Mesendoderm (in vitro differentiated cells): ENCODE data around the gene BEND3.

Source experiments
- DNase-seq: peaks from one replicate; pipeline ENCODE4 v3.0.0; 2013
- H2AK5ac ChIP-seq: 2 replicates; pipeline ENCODE4 v1.6.1; 2013; ENCODE audit warnings: low read length, inconsistent platforms
- H2BK120ac ChIP-seq: 2 replicates; pipeline ENCODE4 v1.6.1; 2013; ENCODE audit warnings: low read depth, mild to moderate bottlenecking, low read length, moderate library complexity, mixed read lengths
- H2BK15ac ChIP-seq: replicated peaks from 2 replicates; pipeline ENCODE4 v1.6.1; 2013; ENCODE audit warnings: low read depth, mild to moderate bottlenecking, moderate library complexity
- H2BK5ac ChIP-seq: 2 replicates; pipeline ENCODE4 v1.6.1; 2013; ENCODE audit warnings: low read length, inconsistent platforms
- H3K18ac ChIP-seq: 2 replicates; pipeline ENCODE4 v1.6.1; 2013; ENCODE audit warnings: mild to moderate bottlenecking, low read length, mixed read lengths
- H3K23ac ChIP-seq: one replicate; pipeline ENCODE4 v1.6.1; 2013; ENCODE audit warnings: low read length
- H3K27ac ChIP-seq: 2 replicates; pipeline ENCODE4 v1.5.1; 2013; ENCODE audit warnings: low read depth, mild to moderate bottlenecking, inconsistent platforms, low read length, moderate library complexity
- H3K27me3 ChIP-seq: 2 replicates; pipeline ENCODE4 v1.6.1; 2013; ENCODE audit warnings: low read length, control low read depth, mild to moderate bottlenecking, inconsistent platforms; ENCODE audit not compliant: insufficient read depth, poor library complexity
- H3K36me3 ChIP-seq: 2 replicates; pipeline ENCODE4 v1.6.1; 2013; ENCODE audit warnings: low read length, inconsistent platforms; ENCODE audit not compliant: control insufficient read depth, insufficient read depth
- H3K4ac ChIP-seq: one replicate; pipeline ENCODE4 v1.6.1; 2013; ENCODE audit warnings: low read depth, mild to moderate bottlenecking, low read length, moderate library complexity
- H3K4me1 ChIP-seq: 2 replicates; pipeline ENCODE4 v1.6.1; 2013; ENCODE audit warnings: low read depth, low read length, inconsistent platforms; ENCODE audit not compliant: control insufficient read depth
- H3K4me2 ChIP-seq: 2 replicates; pipeline ENCODE4 v1.6.1; 2013; ENCODE audit warnings: low read length
- H3K4me3 ChIP-seq: 2 replicates; pipeline ENCODE4 v1.5.1; 2013; ENCODE audit warnings: mild to moderate bottlenecking, low read length
- H3K56ac ChIP-seq: one replicate; pipeline ENCODE4 v1.6.1; 2013; ENCODE audit warnings: low read length
- H3K79me1 ChIP-seq: 2 replicates; pipeline ENCODE4 v1.6.1; 2013; ENCODE audit warnings: low read length, inconsistent platforms
- H3K79me2 ChIP-seq: 2 replicates; pipeline ENCODE4 v1.6.1; 2013; ENCODE audit warnings: mild to moderate bottlenecking, low read length; ENCODE audit not compliant: control insufficient read depth, insufficient read depth
- H3K9ac ChIP-seq: 2 replicates; pipeline ENCODE4 v1.6.1; 2013; ENCODE audit warnings: low read length, inconsistent platforms
- H4K5ac ChIP-seq: one replicate; pipeline ENCODE4 v1.6.1; 2013; ENCODE audit warnings: low read length
- H4K8ac ChIP-seq: one replicate; pipeline ENCODE4 v1.6.1; 2013; ENCODE audit warnings: low read depth, mild to moderate bottlenecking, control low read depth, low read length, moderate library complexity
- WGBS: extraction: QIAGEN DNeasy Blood & Tissue Kit; methylation state at CpG from one replicate; pipeline ENCODE4 v1.1.7; 2013; ENCODE audit warnings: low lambda C conversion rate, missing lambda C conversion rate; ENCODE audit not compliant: insufficient coverage; ENCODE audit errors: extremely low coverage; 5-methylcytosine and 5-hydroxymethylcytosine counted together

Gene BEND3

DNA sequence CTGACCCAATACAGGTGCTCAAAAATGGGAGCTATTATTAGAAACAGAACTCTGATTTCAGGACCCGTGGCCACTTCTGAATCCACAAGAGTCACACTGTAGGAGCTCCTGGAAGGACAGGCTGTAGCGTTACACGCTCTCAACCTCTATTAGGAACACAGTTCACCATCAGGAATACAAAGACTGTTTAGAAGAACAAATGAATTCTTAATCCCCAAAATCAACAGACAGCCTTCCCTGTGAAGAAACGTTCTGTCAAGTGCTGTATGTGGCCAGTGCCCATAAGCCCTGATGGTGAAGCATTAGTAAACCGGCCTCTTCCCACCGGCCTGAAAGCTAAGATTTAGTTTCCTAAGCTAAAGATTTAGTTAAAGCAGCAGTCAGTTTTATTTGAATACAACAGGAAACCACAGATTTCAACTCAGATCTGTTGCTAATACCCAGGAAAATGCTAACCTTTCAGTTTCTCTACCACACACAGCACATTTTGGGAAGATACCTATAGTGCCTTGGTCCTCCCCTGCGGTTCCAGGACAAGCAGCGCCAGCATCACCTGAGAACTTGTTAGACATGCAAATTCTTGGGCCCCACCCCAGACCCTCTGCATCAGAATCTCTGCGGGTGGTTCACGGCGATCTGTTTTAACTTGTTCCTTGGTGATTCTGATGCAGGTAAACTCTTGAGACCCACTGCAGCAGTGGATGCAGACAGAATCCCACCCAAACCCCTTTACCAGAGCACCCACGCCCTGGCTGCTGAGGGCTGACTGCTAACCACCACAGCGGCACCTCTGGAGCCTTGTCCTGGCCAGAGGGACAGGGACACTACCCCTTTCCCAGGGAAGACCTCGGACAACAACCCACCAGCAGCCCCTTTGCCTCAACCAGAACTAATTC lies 53.9 kb downstream of the BEND3 start:
- Histone ChIP-seq H3K9ac (peak overlapping the region; percentile 64), H3K4me2 (peak overlapping the region; percentile 9), H2BK120ac (peak overlapping the region; percentile 98), H3K4me3 (no peak overlapping the region), H3K4ac (peak overlapping the region; percentile 93), H3K4me1 (peaks cover 15% of the 10 kb centered on the region), H3K27me3 (no peaks in the 10 kb centered on the region), H3K23ac (no peak overlapping the region), H3K79me2 (no peaks in the 10 kb centered on the region), H3K18ac (peak overlapping the region; percentile 98), H3K56ac (peak overlapping the region; percentile 85), H2AK5ac (no peak overlapping the region), H2BK15ac (peak overlapping the region; percentile 65), H4K5ac (no peak overlapping the region), H4K8ac (no peak overlapping the region), H3K27ac (peak overlapping the region; percentile 98), H3K36me3 (no peaks in the 10 kb centered on the region), H3K79me1 (peaks cover 1% of the 10 kb centered on the region), H2BK5ac (peak overlapping the region; percentile 99)
- peak; percentile 97 for DNase-seq
- no CpG with 5 or more reads among the region's 14 CpGs for WGBS

DNA sequence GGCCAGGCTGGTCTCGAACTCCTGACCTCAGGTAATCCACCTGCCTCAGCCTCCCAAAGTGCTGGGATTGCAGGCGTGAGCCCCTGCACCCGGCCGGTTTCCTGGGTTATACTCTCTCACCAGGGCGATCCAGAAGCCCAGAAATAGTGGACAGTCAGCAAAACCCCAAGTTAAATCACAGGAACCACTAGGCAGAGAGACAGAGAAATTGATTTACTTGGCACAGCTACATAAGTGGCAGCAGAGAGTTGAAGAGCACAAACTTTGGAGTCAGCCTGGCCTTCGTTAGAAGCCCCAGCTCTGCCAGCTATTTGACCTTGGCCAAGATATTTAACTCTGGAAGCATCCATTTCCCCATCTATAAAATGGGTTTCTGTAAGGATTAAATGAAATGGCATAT lies 54.6 kb downstream of the BEND3 start:
- H3K79me2 ChIP-seq, result no peaks in the 10 kb centered on the region
- peak overlapping the region; percentile 93 for H3K4ac ChIP-seq
- peak overlapping the region; percentile 6 for H2BK5ac ChIP-seq
- peak overlapping the region; percentile 8 for H3K9ac ChIP-seq
- H2BK120ac ChIP-seq, result peak overlapping the region; percentile 98
- no peak overlapping the region for H3K4me2 ChIP-seq
- peak overlapping the region; percentile 91 for H3K27ac ChIP-seq
- peaks cover 1% of the 10 kb centered on the region for H3K79me1 ChIP-seq
- peaks cover 14% of the 10 kb centered on the region for H3K4me1 ChIP-seq
- H3K56ac ChIP-seq, result peak overlapping the region; percentile 57
- no peak overlapping the region for H2AK5ac ChIP-seq
- no CpG with 5 or more reads among the region's 6 CpGs for WGBS
- H3K27me3 ChIP-seq, result no peaks in the 10 kb centered on the region
- no peak overlapping the region for H4K8ac ChIP-seq
- no peak for DNase-seq
- H3K36me3 ChIP-seq, result no peaks in the 10 kb centered on the region
- H4K5ac ChIP-seq, result no peak overlapping the region
- no peak overlapping the region for H3K4me3 ChIP-seq
- no peak overlapping the region for H3K23ac ChIP-seq
- H2BK15ac ChIP-seq, result peak overlapping the region; percentile 65
- peak overlapping the region; percentile 95 for H3K18ac ChIP-seq

DNA sequence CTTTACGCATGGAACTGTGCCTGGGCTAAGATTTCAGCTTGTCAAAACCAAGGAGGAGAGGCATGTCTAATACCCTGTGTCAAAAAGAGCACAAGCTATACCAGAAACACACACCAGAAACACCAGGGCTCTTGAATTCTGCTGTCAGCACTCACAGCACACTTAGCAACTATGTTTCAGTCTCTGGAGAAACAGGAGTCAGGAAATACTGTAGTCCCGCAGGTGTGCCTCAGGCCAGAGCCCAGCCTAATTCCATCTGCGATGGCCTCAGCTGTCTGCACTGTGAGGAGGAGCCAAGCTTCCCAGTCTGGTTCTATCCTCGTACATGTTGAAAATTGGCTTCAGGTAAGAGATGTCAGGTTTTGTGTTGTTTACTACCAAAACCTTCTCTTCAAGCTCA lies 55.7 kb downstream of the BEND3 start:
- Histone ChIP-seq H2BK15ac (no peak overlapping the region), H2AK5ac (no peak overlapping the region), H3K4ac (peak overlapping the region; percentile 43), H2BK120ac (no peak overlapping the region), H3K27me3 (no peaks in the 10 kb centered on the region), H3K4me1 (peaks cover 13% of the 10 kb centered on the region), H3K79me2 (no peaks in the 10 kb centered on the region), H3K79me1 (no peaks in the 10 kb centered on the region), H3K4me2 (no peak overlapping the region), H4K8ac (no peak overlapping the region), H3K9ac (no peak overlapping the region), H3K56ac (peak overlapping the region; percentile 19), H2BK5ac (peak overlapping the region; percentile 74), H3K4me3 (no peak overlapping the region), H4K5ac (no peak overlapping the region), H3K18ac (peak overlapping the region; percentile 71), H3K23ac (no peak overlapping the region), H3K27ac (peak overlapping the region; percentile 1), H3K36me3 (no peaks in the 10 kb centered on the region)
- no CpG with 5 or more reads among the region's 4 CpGs for WGBS
- peak; percentile 45 for DNase-seq

DNA sequence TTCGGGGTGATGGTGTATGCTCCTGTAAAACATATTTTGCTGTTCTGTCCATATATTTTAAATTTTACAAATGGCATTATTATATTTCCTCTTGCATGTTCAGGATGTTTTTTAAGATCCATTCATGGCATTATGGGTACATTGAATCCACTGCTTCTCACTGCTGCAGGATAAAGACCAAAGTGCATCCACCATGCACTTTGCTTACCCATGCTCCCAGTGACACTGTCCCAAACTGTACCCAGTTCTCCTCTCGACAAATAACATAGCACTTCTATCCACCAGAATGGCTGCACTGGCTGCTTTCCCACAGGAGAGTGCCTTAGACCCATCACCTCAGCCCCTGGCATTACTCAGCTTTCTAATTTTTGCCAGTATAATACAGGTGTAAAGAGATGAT lies 57.6 kb downstream of the BEND3 start:
- no peak overlapping the region for H3K23ac ChIP-seq
- no peaks in the 10 kb centered on the region for H3K79me1 ChIP-seq
- no peak overlapping the region for H3K9ac ChIP-seq
- H4K8ac ChIP-seq, result no peak overlapping the region
- no peaks in the 10 kb centered on the region for H3K79me2 ChIP-seq
- no peak overlapping the region for H3K4me2 ChIP-seq
- no peak for DNase-seq
- H3K4me3 ChIP-seq, result no peak overlapping the region
- H3K56ac ChIP-seq, result peak overlapping the region; percentile 64
- H2BK5ac ChIP-seq, result no peak overlapping the region
- no peak overlapping the region for H2BK15ac ChIP-seq
- H3K4me1 ChIP-seq, result peaks cover 9% of the 10 kb centered on the region
- peak overlapping the region; percentile 74 for H2AK5ac ChIP-seq
- H3K18ac ChIP-seq, result no peak overlapping the region
- no CpG with 5 or more reads among the region's 2 CpGs for WGBS
- H3K27me3 ChIP-seq, result no peaks in the 10 kb centered on the region
- H3K27ac ChIP-seq, result no peak overlapping the region
- no peak overlapping the region for H2BK120ac ChIP-seq
- no peaks in the 10 kb centered on the region for H3K36me3 ChIP-seq
- no peak overlapping the region for H4K5ac ChIP-seq
- H3K4ac ChIP-seq, result no peak overlapping the region

DNA sequence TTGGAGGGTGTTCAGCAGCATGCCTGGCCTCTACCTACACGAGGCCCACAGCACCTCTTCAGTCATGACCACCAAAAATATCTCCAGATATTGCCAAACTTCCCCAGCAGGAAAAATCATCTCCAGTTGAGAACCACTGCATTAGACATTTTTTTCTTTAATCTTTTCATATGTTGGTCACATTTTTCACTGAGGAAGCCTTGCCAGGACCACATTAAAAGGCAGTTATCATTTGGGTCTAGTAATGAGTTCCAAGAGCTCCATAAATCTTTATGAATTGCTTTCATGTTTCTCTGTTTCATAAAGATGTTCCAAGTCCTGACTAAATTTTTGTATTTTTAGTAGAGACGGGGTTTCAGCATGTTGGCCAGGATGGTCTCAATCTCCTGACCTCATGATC lies 58.5 kb downstream of the BEND3 start:
- DNase-seq, result no peak
- Histone ChIP-seq H3K23ac (no peak overlapping the region), H3K4me3 (no peak overlapping the region), H2BK120ac (no peak overlapping the region), H3K4me2 (no peak overlapping the region), H3K79me2 (no peaks in the 10 kb centered on the region), H4K8ac (no peak overlapping the region), H3K9ac (no peak overlapping the region), H2BK15ac (no peak overlapping the region), H4K5ac (no peak overlapping the region), H3K56ac (no peak overlapping the region), H3K27me3 (no peaks in the 10 kb centered on the region), H3K4ac (no peak overlapping the region), H3K4me1 (peaks cover 7% of the 10 kb centered on the region), H2AK5ac (no peak overlapping the region), H3K79me1 (no peaks in the 10 kb centered on the region), H3K18ac (no peak overlapping the region), H2BK5ac (no peak overlapping the region), H3K36me3 (no peaks in the 10 kb centered on the region), H3K27ac (no peak overlapping the region)
- WGBS, result no CpG with 5 or more reads among the region's 2 CpGs
